Measurements from ENCODE around the gene HSFX4. TPM values are rescaled to one million over a fixed set of nuclear protein-coding genes. Genes with fewer than 3 reads are reported as not detected.
"Not testable (repeated sequence)": the region's sequence is repeated elsewhere in the genome, so short reads cannot be mapped to it uniquely, and the experiment has no call there.

The HSFX4 gene
- total RNA-seq (not detected), polyA plus RNA-seq (ENCODE audit: insufficient read length in 6 of 6) (under 1 TPM; 0.21 to 0.32 (median 0.29) TPM)
- long read RNA-seq, donor 1, partial matches to known transcripts: 11 of 11 reads
- long read RNA-seq, donor 1, other reads (novel, unspliced or antisense): 0 of 11 reads
- long read RNA-seq, donor 2: 0 reads
- long read RNA-seq, donor 3: 0 reads
- long read RNA-seq, donor 4: 0 reads
- long read RNA-seq, donor 5: 0 reads
- long read RNA-seq, donor 6: 0 reads
- long read RNA-seq, donor 7: 0 reads
- long read RNA-seq, donor 8: 0 reads
- long read RNA-seq, donor 9: 0 reads
- long read RNA-seq, donor 10: 0 reads
- long read RNA-seq, donor 11, partial matches to known transcripts: 13 of 13 reads
- long read RNA-seq, donor 11, other reads (novel, unspliced or antisense): 0 of 13 reads
- long read RNA-seq, donor 12: 0 reads

GRCh38 chrX:149929400-149929799 lies at the start of gene HSFX4:
HSFX4 (plus strand) TSS chrX:149929573; CDS start chrX:149929645, 72 bp downstream.
- H3K4me3 ChIP-seq; H3K4me1 ChIP-seq; ATAC-seq; H3K27me3 ChIP-seq; DNase-seq; H3K9me3 ChIP-seq; intact Hi-C loops (cut with DNase I); H3K27ac ChIP-seq: not testable (repeated sequence)
- H3K36me3 ChIP-seq: peaks cover 0 to 11% of the 10 kb centered on the region in 2 donors

GRCh38 chrX:149881081-149881711 lies 48.2 kb upstream of the HSFX4 start, which contains the start of gene MAGEA8:
MAGEA8 (plus strand) TSS chrX:149881183; CDS start chrX:149884273, 3,090 bp downstream.
- intact Hi-C loops (cut with DNase I): no loop called here
- Histone ChIP-seq H3K4me3 (no peak within 1 kb of the TSS), H3K27me3 (no peaks in the 10 kb centered on the region)

GRCh38 chrX:149890828-149891227 lies 38.5 kb upstream of the HSFX4 start:
- ATAC-seq; H3K9me3 ChIP-seq; H3K27me3 ChIP-seq; DNase-seq; H3K4me3 ChIP-seq; H3K27ac ChIP-seq; H3K36me3 ChIP-seq; intact Hi-C loops (cut with DNase I); H3K4me1 ChIP-seq: not testable (repeated sequence)

More at GRCh38 chrX:149881081-149881711, 48.2 kb upstream of the HSFX4 start, which contains the start of gene MAGEA8:
- Histone ChIP-seq H3K9me3 (no peaks in the 10 kb centered on the region), H3K4me1 (no peaks in the 10 kb centered on the region), H3K36me3 (no peaks in the 10 kb centered on the region), H3K27ac (no peak within 1 kb of the TSS)
- DNase-seq: no peak
- TF ChIP-seq, protein P1, sequence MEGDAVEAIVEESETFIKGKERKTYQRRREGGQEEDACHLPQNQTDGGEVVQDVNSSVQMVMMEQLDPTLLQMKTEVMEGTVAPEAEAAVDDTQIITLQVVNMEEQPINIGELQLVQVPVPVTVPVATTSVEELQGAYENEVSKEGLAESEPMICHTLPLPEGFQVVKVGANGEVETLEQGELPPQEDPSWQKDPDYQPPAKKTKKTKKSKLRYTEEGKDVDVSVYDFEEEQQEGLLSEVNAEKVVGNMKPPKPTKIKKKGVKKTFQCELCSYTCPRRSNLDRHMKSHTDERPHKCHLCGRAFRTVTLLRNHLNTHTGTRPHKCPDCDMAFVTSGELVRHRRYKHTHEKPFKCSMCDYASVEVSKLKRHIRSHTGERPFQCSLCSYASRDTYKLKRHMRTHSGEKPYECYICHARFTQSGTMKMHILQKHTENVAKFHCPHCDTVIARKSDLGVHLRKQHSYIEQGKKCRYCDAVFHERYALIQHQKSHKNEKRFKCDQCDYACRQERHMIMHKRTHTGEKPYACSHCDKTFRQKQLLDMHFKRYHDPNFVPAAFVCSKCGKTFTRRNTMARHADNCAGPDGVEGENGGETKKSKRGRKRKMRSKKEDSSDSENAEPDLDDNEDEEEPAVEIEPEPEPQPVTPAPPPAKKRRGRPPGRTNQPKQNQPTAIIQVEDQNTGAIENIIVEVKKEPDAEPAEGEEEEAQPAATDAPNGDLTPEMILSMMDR (IDR thresholded peaks at IDR 0.05): no peak
- no peak for ATAC-seq

GRCh38 chrX:149898554-149898953 lies 30.8 kb upstream of the HSFX4 start:
- DNase-seq (no peak), ATAC-seq (no peak)
- H3K4me1 ChIP-seq: no peaks in the 10 kb centered on the region
- H3K27me3 ChIP-seq: no peaks in the 10 kb centered on the region
- intact Hi-C loops (cut with DNase I): no loop called here
- no peak overlapping the region for H3K4me3 ChIP-seq
- no peak overlapping the region for H3K27ac ChIP-seq
- TF ChIP-seq, protein P1 (IDR thresholded peaks at IDR 0.05): no peak
- H3K9me3 ChIP-seq: no peaks in the 10 kb centered on the region
- no peaks in the 10 kb centered on the region for H3K36me3 ChIP-seq

GRCh38 chrX:149903889-149904748 lies 25.3 kb upstream of the HSFX4 start:
- Histone ChIP-seq H3K27me3 (no peaks in the 10 kb centered on the region), H3K36me3 (no peaks in the 10 kb centered on the region), H3K4me3 (no peak overlapping the region), H3K4me1 (no peaks in the 10 kb centered on the region), H3K27ac (no peak overlapping the region), H3K9me3 (no peaks in the 10 kb centered on the region)
- ATAC-seq: peak; percentile 64
- TF ChIP-seq, protein P1 (IDR thresholded peaks at IDR 0.05): no peak
- peak in 1 of 4 donors; percentile 3 for DNase-seq
- intact Hi-C loops (cut with DNase I): no loop called here

Measured in left lung (tissue), 14 donors.